Loucy (cell line): ENCODE measurements around the gene ZNF597.

Experiments used
- H2AFZ ChIP-seq: fragments of 200-600 bp; sonication (generic); 2 replicates; pipeline ENCODE4 v1.6.0; 2016; ENCODE audit warnings: antibody characterized with exemption, mild to moderate bottlenecking, low read length, moderate library complexity
- H3F3A ChIP-seq: fragments of 200-600 bp; 2 replicates; pipeline ENCODE4 v1.6.0; 2016; ENCODE audit warnings: antibody characterized with exemption, low read depth, mild to moderate bottlenecking
- H3K27me3 ChIP-seq: fragments of 200-600 bp; sonication (generic); 2 replicates; pipeline ENCODE4 v1.6.1; 2014; ENCODE audit warnings: low read length, mild to moderate bottlenecking; ENCODE audit not compliant: insufficient read depth, poor library complexity, severe bottlenecking
- H3K36me3 ChIP-seq: fragments of 200-600 bp; sonication (generic); 2 replicates; pipeline ENCODE4 v1.6.1; 2016; ENCODE audit warnings: low read length; ENCODE audit not compliant: insufficient read depth
- H3K4me1 ChIP-seq: fragments of 200-600 bp; sonication (generic); 2 replicates; pipeline ENCODE4 v1.5.1; 2014; ENCODE audit warnings: low read length, mild to moderate bottlenecking; ENCODE audit not compliant: insufficient read depth, poor library complexity, severe bottlenecking
- H3K4me2 ChIP-seq: fragments of 200-600 bp; sonication (generic); 2 replicates; pipeline ENCODE4 v1.6.0; 2014; ENCODE audit warnings: antibody characterized with exemption, low read length, low read depth, mild to moderate bottlenecking; ENCODE audit not compliant: poor library complexity, severe bottlenecking
- H3K4me3 ChIP-seq: fragments of 200-600 bp; sonication (generic); 2 replicates; pipeline ENCODE4 v1.5.1; 2014; ENCODE audit warnings: low read length, mild to moderate bottlenecking, mixed read lengths; ENCODE audit not compliant: poor library complexity, severe bottlenecking
- H3K79me2 ChIP-seq: fragments of 200-600 bp; sonication (generic); 2 replicates; pipeline ENCODE4 v1.6.1; 2014; ENCODE audit warnings: low read length; ENCODE audit not compliant: insufficient read depth
- H3K9ac ChIP-seq: fragments of 200-600 bp; sonication (generic); 2 replicates; pipeline ENCODE4 v1.6.0; 2014; ENCODE audit warnings: mild to moderate bottlenecking, low read depth, low read length, moderate library complexity; ENCODE audit not compliant: poor library complexity, severe bottlenecking
- H3K9me2 ChIP-seq: fragments of 200-600 bp; sonication (generic); replicated peaks from 2 replicates; pipeline ENCODE4 v1.6.1; 2016; ENCODE audit warnings: low read depth, low read length, mixed read lengths
- H3K9me3 ChIP-seq: fragments of 200-600 bp; sonication (generic); 2 replicates; pipeline ENCODE4 v1.6.1; 2014; ENCODE audit warnings: mild to moderate bottlenecking, antibody characterized with exemption, low read length, low read depth; ENCODE audit not compliant: insufficient read depth
- H4K20me1 ChIP-seq: fragments of 200-600 bp; sonication (generic); 2 replicates; pipeline ENCODE4 v1.6.0; 2014; ENCODE audit warnings: antibody characterized with exemption, low read length, mild to moderate bottlenecking; ENCODE audit not compliant: insufficient read depth, poor library complexity, severe bottlenecking
- CTCF ChIP-seq: fragments of 200-600 bp; sonication (generic); conservative IDR thresholded peaks from 2 replicates; pipeline ENCODE4 v1.5.1; 2014; ENCODE audit warnings: mild to moderate bottlenecking, antibody characterized with exemption, low read length
- EZH2phosphoT487 ChIP-seq: fragments of 200-600 bp; IDR thresholded peaks from 2 replicates; pipeline ENCODE4 v1.6.1; 2018; ENCODE audit warnings: antibody characterized with exemption, mild to moderate bottlenecking, moderate library complexity, borderline replicate concordance

The ZNF597 gene

GRCh38 chr16:3469736-3470135 lies 26.4 kb upstream of the ZNF597 start:
- no peak overlapping the region for H3K4me2 ChIP-seq
- no peaks in the 10 kb centered on the region for H3K27me3 ChIP-seq
- H3K4me1 ChIP-seq: peaks cover under 1% of the 10 kb centered on the region
- peaks cover 4% of the 10 kb centered on the region; the same call in 1 of the 2 replicates for H3K36me3 ChIP-seq
- no peaks in the 10 kb centered on the region for H3K9me3 ChIP-seq
- H3K4me3 ChIP-seq: no peak overlapping the region
- TF ChIP-seq EZH2phosphoT487 (no peak), CTCF (no peak)
- no peaks in the 10 kb centered on the region for H3F3A ChIP-seq
- H2AFZ ChIP-seq: no peak overlapping the region
- H4K20me1 ChIP-seq: no peaks in the 10 kb centered on the region
- H3K9ac ChIP-seq: no peak overlapping the region
- H3K79me2 ChIP-seq: peaks cover 62% of the 10 kb centered on the region; the same call in 1 of the 2 replicates
- no peaks in the 10 kb centered on the region for H3K9me2 ChIP-seq

GRCh38 chr16:3468501-3468900 lies 25.2 kb upstream of the ZNF597 start:
- H3K79me2 ChIP-seq: peaks cover 62% of the 10 kb centered on the region; the same call in 1 of the 2 replicates
- no peaks in the 10 kb centered on the region for H3F3A ChIP-seq
- no peak overlapping the region for H2AFZ ChIP-seq
- H3K27me3 ChIP-seq: no peaks in the 10 kb centered on the region
- peaks cover 4% of the 10 kb centered on the region for H3K4me1 ChIP-seq
- H3K4me2 ChIP-seq: no peak overlapping the region
- H3K9me3 ChIP-seq: no peaks in the 10 kb centered on the region
- no peak overlapping the region for H3K9ac ChIP-seq
- no peaks in the 10 kb centered on the region for H3K9me2 ChIP-seq
- peaks cover 4% of the 10 kb centered on the region; the same call in 1 of the 2 replicates for H3K36me3 ChIP-seq
- no peaks in the 10 kb centered on the region for H4K20me1 ChIP-seq
- TF ChIP-seq EZH2phosphoT487 (no peak), CTCF (no peak)
- no peak overlapping the region for H3K4me3 ChIP-seq

GRCh38 chr16:3467921-3468320 lies 24.6 kb upstream of the ZNF597 start:
- peaks cover 68% of the 10 kb centered on the region; the same call in 1 of the 2 replicates for H3K79me2 ChIP-seq
- no peaks in the 10 kb centered on the region for H4K20me1 ChIP-seq
- no peaks in the 10 kb centered on the region for H3K27me3 ChIP-seq
- no peaks in the 10 kb centered on the region for H3F3A ChIP-seq
- H2AFZ ChIP-seq: no peak overlapping the region
- H3K4me1 ChIP-seq: peaks cover 4% of the 10 kb centered on the region
- no peak overlapping the region for H3K4me2 ChIP-seq
- no peak overlapping the region for H3K4me3 ChIP-seq
- peaks cover 4% of the 10 kb centered on the region; the same call in 1 of the 2 replicates for H3K36me3 ChIP-seq
- H3K9me2 ChIP-seq: no peaks in the 10 kb centered on the region
- H3K9me3 ChIP-seq: no peaks in the 10 kb centered on the region
- TF ChIP-seq CTCF: no peak
- no peak overlapping the region for H3K9ac ChIP-seq
